GM13976 (cell line): ENCODE data around the gene HLA-B.

Experiments
- DNase-seq: peaks from one replicate; pipeline ENCODE4 v3.0.0; 2012; ENCODE audit warnings: low spot score
- CTCF ChIP-seq: IDR thresholded peaks from 2 replicates; pipeline ENCODE4 v1.5.1; 2012; ENCODE audit warnings: borderline replicate concordance, mild to moderate bottlenecking; ENCODE audit not compliant: insufficient read depth; ENCODE audit errors: extremely low read depth, missing control alignments, control extremely low read depth
- in situ Hi-C: fragments of 300-500 bp; cut with MboI; formaldehyde crosslinking; loops from one replicate; pipeline ENCODE4 v1.12.0; 2022; ENCODE audit warnings: low sequenced_read_pairs, mixed read lengths, inconsistent platforms; ENCODE audit not compliant: unreplicated experiment

HLA-B gene

GRCh38 chr6:31368461-31368860, 11.5 kb upstream of the HLA-B start:
- TF ChIP-seq CTCF: no peak
- in situ Hi-C loops: loop anchor here (5.0 kb wide), 1 partner anchor 231 kb away; the partner anchor contains the start of gene PSORS1C2
- DNase-seq: no peak

DNA sequence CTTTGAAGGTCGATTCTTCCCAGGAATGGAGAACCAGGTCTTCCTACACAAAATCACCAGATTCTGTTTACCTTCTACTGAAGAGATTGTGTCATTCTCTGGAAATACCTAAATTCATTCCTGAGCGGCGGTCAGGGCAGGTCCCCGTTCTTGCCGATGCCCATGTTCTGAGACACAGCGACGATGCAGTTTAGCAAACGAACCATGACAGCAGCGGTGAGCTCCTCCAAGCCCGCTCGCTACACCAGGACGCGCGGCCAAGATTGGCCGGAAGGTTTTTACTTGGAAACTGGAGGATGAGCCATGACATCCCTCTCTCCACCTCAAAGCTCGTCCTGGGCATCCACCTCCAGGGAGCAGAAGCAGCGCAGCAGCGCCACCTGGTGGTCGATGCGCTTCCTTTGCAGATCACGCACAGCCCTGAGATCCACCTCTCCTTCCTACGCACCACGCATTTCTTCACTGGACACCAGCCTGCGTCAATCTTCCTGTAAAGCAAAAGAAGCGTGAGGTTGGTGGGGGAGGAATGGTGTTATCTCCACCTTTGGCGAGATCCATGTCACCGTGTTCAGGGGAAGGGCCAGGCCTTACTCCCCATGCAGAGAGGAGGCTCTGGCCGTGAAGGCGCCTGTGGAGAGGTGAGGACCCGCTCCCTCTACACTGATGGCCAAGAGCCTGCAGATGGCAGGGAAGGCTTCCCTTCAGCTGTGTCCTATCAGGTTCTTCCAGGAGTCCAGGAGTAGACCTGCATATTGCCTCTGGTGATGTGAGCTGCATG, 9.9 kb upstream of the HLA-B start:
- DNase-seq: peak; percentile 82
- peak; percentile 85 for TF ChIP-seq CTCF
- in situ Hi-C loops: loop anchor here (5.0 kb wide), 1 partner anchor 230 kb away; the partner anchor contains the start of gene PSORS1C2

- in situ Hi-C loops: loop anchor here (5.0 kb wide), 1 partner anchor 229 kb away; the partner anchor contains the start of gene PSORS1C2
- DNase-seq: no peak
- no peak for TF ChIP-seq CTCF
These were observed 8.9 kb upstream of the HLA-B start for GRCh38 chr6:31365864-31366263.

DNA sequence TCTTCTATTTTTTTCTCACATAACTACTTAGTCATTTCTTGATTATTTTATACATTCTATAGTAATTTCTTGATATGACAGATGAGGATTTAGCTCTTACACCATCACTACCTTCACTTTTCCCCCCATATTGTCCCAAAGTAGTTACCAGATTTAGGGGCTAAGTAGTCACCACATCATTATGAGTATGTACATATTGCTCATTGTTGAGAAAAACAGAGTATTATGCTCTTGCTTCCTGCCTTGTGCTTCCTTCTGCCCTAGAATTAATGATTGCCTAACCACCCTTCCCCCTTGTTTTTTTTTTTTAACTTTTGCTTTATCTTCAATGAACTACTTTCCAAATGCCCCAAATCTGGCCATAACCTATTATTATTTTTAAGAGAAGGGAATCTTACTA, 6.8 kb upstream of the HLA-B start:
- TF ChIP-seq CTCF: no peak
- in situ Hi-C loops: loop anchor here (5.0 kb wide), 1 partner anchor 167 kb away; no protein-coding TSS in a partner anchor
- DNase-seq: no peak

GRCh38 chr6:31362751-31363150, 5.8 kb upstream of the HLA-B start:
- no peak for DNase-seq
- in situ Hi-C loops: loop anchor here (5.0 kb wide), 1 partner anchor 165 kb away; no protein-coding TSS in a partner anchor
- TF ChIP-seq CTCF: no peak

- no peak for DNase-seq
These were observed 2.6 kb upstream of the HLA-B start for GRCh38 chr6:31359581-31359980.

More at GRCh38 chr6:31359581-31359980, 2.6 kb upstream of the HLA-B start:
- in situ Hi-C loops: no loop called here
- TF ChIP-seq CTCF: no peak
